ENCODE results near the gene MZF1. TPM values are rescaled to one million over a fixed set of nuclear protein-coding genes. Genes with fewer than 3 reads are reported as not detected.

MZF1 gene
- polyA plus RNA-seq, 3 donors, result 20.9 to 22.9 (median 21.3) TPM

GRCh38 chr19:58515259-58515658 lies 57.9 kb downstream of the MZF1 start:
- DNase-seq (ENCODE audit: low read depth in 3 of 3, low spot score in 2 of 3), result no peak

GRCh38 chr19:58514564-58515022 lies 58.5 kb downstream of the MZF1 start:
- DNase-seq (ENCODE audit: low read depth in 3 of 3, low spot score in 2 of 3), result no peak

- DNase-seq (ENCODE audit: low read depth in 3 of 3, low spot score in 2 of 3), result peak in 2 of 3 donors; percentile 70 to 74
Measured at GRCh38 chr19:58513694-58514563, 59.2 kb downstream of the MZF1 start.

DNA sequence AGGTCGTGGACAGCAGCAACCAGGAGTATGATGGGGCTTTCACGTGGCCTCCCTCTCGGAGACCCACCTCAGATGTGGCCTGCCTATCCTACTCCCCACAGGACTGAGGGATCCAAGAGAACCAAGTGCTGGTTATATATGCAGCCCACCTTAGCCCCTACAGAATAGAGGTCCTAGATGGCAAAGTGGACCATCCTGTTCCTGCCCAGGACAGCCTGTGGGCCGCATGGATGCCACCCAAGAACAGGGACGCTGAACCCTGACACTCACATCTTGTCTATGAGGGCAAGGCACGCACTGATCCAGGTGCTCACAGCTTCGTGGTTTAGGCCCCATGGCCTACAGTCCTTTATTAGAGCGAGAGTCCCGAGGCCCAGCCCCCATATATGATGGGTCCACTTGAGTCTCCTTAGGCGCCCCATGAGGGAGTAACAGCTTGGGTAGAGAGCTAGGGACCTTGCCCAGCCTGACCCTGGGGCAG lies 59.9 kb downstream of the MZF1 start:
- no peak for DNase-seq (ENCODE audit: low read depth in 3 of 3, low spot score in 2 of 3)

Other genes with a start within 250 kb of the MZF1 start
- 1 to 10 TPM; 3.4 to 4.0 (median 3.5) TPM for gene ZSCAN22, start 246.3 kb downstream of the MZF1 start, polyA plus RNA-seq (ENCODE audit: insufficient read length in 3 of 3)
- gene A1BG, start 219.8 kb downstream of the MZF1 start, polyA plus RNA-seq (ENCODE audit: insufficient read length in 3 of 3), result under 1 TPM; 0.60 to 0.79 (median 0.76) TPM
- 1 to 10 TPM; 3.3 to 3.9 (median 3.5) TPM for gene ZNF497, start 210.6 kb downstream of the MZF1 start, polyA plus RNA-seq (ENCODE audit: insufficient read length in 3 of 3)
- gene ZNF837, start 192.3 kb downstream of the MZF1 start, polyA plus RNA-seq (ENCODE audit: insufficient read length in 3 of 3), result 1 to 10 TPM; 2.2 to 3.0 (median 2.6) TPM
- gene RPS5, start 186.1 kb downstream of the MZF1 start, polyA plus RNA-seq (ENCODE audit: insufficient read length in 3 of 3), result 100 to 1,000 TPM; 846 to 997 (median 995) TPM
- not detected for gene RNF225, start 177.7 kb downstream of the MZF1 start, polyA plus RNA-seq (ENCODE audit: insufficient read length in 3 of 3)
- gene ZNF584, start 164.7 kb downstream of the MZF1 start, polyA plus RNA-seq (ENCODE audit: insufficient read length in 3 of 3), result 10 to 100 TPM; 13.7 to 16.5 (median 14.3) TPM
- gene ZNF132, start 133.2 kb downstream of the MZF1 start, polyA plus RNA-seq (ENCODE audit: insufficient read length in 3 of 3), result 10 to 100 TPM; 14.7 to 16.8 (median 16.6) TPM
- 1 to 10 TPM; 5.0 to 5.5 (median 5.3) TPM for gene ZNF324B, start 121.7 kb downstream of the MZF1 start, polyA plus RNA-seq (ENCODE audit: insufficient read length in 3 of 3)
- 1 to 10 TPM; 8.9 to 9.3 (median 9.0) TPM for gene ZNF324, start 106.3 kb downstream of the MZF1 start, polyA plus RNA-seq (ENCODE audit: insufficient read length in 3 of 3)
- gene ZNF446, start 97.0 kb downstream of the MZF1 start, polyA plus RNA-seq (ENCODE audit: insufficient read length in 3 of 3), result 10 to 100 TPM; 12.4 to 14.3 (median 12.6) TPM
- 1 to 10 TPM; 8.0 to 9.9 (median 9.7) TPM for gene SLC27A5, start 61.3 kb downstream of the MZF1 start, polyA plus RNA-seq (ENCODE audit: insufficient read length in 3 of 3)
- gene ZBTB45, start 53.5 kb downstream of the MZF1 start, polyA plus RNA-seq (ENCODE audit: insufficient read length in 3 of 3), result 10 to 100 TPM in 1 of 3 donors, 1 to 10 TPM in 2; 7.8 to 10.5 (median 10.0) TPM
- gene TRIM28, start 29.3 kb downstream of the MZF1 start, polyA plus RNA-seq (ENCODE audit: insufficient read length in 3 of 3), result 100 to 1,000 TPM; 682 to 734 (median 690) TPM
- 100 to 1,000 TPM; 124 to 134 (median 127) TPM for gene CHMP2A, start 18.2 kb downstream of the MZF1 start, polyA plus RNA-seq (ENCODE audit: insufficient read length in 3 of 3)
- gene UBE2M, start 14.7 kb downstream of the MZF1 start, polyA plus RNA-seq (ENCODE audit: insufficient read length in 3 of 3), result 10 to 100 TPM; 79.4 to 99.8 (median 86.5) TPM

All from right renal cortex interstitium (tissue), 3 donors.